ENCODE results near the gene CYP8B1.

The CYP8B1 gene

GRCh38 chr3:42898896-42899675 lies 23.4 kb upstream of the CYP8B1 start:
- TF ChIP-seq CTCF (IDR thresholded peaks at IDR 0.05; ENCODE audit: low read depth, low read length, poor library complexity, severe bottlenecking) (no peak), EZH2phosphoT487 (IDR thresholded peaks at IDR 0.05; ENCODE audit: borderline replicate concordance, low read length) (no peak)
- Histone ChIP-seq H3K36me3 (ENCODE audit: control insufficient read depth, low read length) (no peaks in the 10 kb centered on the region), H3K27me3 (ENCODE audit: control insufficient read depth, low read length) (0 out of 2 replicates have a peak, but pooled peaks cover 3% of the 10 kb centered on the region), H3K27ac (ENCODE audit: low read depth, low read length) (no peak overlapping the region), H3K4me1 (ENCODE audit: control insufficient read depth, low read length) (no peaks in the 10 kb centered on the region), H3F3A (ENCODE audit: control insufficient read depth, insufficient read depth) (no peaks in the 10 kb centered on the region), H3K9me3 (ENCODE audit: control insufficient read depth, insufficient read depth, low read length) (no peaks in the 10 kb centered on the region), H4K20me1 (ENCODE audit: control insufficient read depth, insufficient read depth, low read depth, low read length) (no peaks in the 10 kb centered on the region), H3K9me2 (replicated peaks; ENCODE audit: control insufficient read depth, low read length) (no peaks in the 10 kb centered on the region), H3K4me3 (ENCODE audit: low read length) (no peak overlapping the region), H3K4me2 (ENCODE audit: low read length) (no peak overlapping the region), H3K79me2 (ENCODE audit: control insufficient read depth, low read length) (no peaks in the 10 kb centered on the region)

GRCh38 chr3:42895580-42895868 lies 19.8 kb upstream of the CYP8B1 start:
- TF ChIP-seq CTCF (IDR thresholded peaks at IDR 0.05; ENCODE audit: low read depth, low read length, poor library complexity, severe bottlenecking) (no peak), EZH2phosphoT487 (IDR thresholded peaks at IDR 0.05; ENCODE audit: borderline replicate concordance, low read length) (no peak)
- no peaks in the 10 kb centered on the region for H3K79me2 ChIP-seq (ENCODE audit: control insufficient read depth, low read length)

GRCh38 chr3:42894698-42895579 lies 19.3 kb upstream of the CYP8B1 start:
- Histone ChIP-seq H3K9me2 (replicated peaks; ENCODE audit: control insufficient read depth, low read length) (no peaks in the 10 kb centered on the region), H4K20me1 (ENCODE audit: control insufficient read depth, insufficient read depth, low read depth, low read length) (no peaks in the 10 kb centered on the region), H3K27me3 (ENCODE audit: control insufficient read depth, low read length) (0 out of 2 replicates have a peak, but pooled peaks cover 3% of the 10 kb centered on the region)

More at GRCh38 chr3:42895580-42895868, 19.8 kb upstream of the CYP8B1 start:
- Histone ChIP-seq H3K4me2 (ENCODE audit: low read length) (no peak overlapping the region), H3K27ac (ENCODE audit: low read depth, low read length) (no peak overlapping the region), H3F3A (ENCODE audit: control insufficient read depth, insufficient read depth) (no peaks in the 10 kb centered on the region), H3K4me3 (ENCODE audit: low read length) (no peak overlapping the region), H3K4me1 (ENCODE audit: control insufficient read depth, low read length) (no peaks in the 10 kb centered on the region), H3K27me3 (ENCODE audit: control insufficient read depth, low read length) (0 out of 2 replicates have a peak, but pooled peaks cover 3% of the 10 kb centered on the region), H3K9me3 (ENCODE audit: control insufficient read depth, insufficient read depth, low read length) (no peaks in the 10 kb centered on the region), H3K36me3 (ENCODE audit: control insufficient read depth, low read length) (no peaks in the 10 kb centered on the region), H4K20me1 (ENCODE audit: control insufficient read depth, insufficient read depth, low read depth, low read length) (no peaks in the 10 kb centered on the region), H3K9me2 (replicated peaks; ENCODE audit: control insufficient read depth, low read length) (no peaks in the 10 kb centered on the region)

More at GRCh38 chr3:42894698-42895579, 19.3 kb upstream of the CYP8B1 start:
- H3K79me2 ChIP-seq (ENCODE audit: control insufficient read depth, low read length), result no peaks in the 10 kb centered on the region
- no peaks in the 10 kb centered on the region for H3K4me1 ChIP-seq (ENCODE audit: control insufficient read depth, low read length)
- no peak overlapping the region for H3K4me3 ChIP-seq (ENCODE audit: low read length)
- H3K36me3 ChIP-seq (ENCODE audit: control insufficient read depth, low read length), result no peaks in the 10 kb centered on the region
- no peak overlapping the region for H3K4me2 ChIP-seq (ENCODE audit: low read length)
- TF ChIP-seq CTCF (IDR thresholded peaks at IDR 0.05; ENCODE audit: low read depth, low read length, poor library complexity, severe bottlenecking), result no peak
- no peak for TF ChIP-seq EZH2phosphoT487 (IDR thresholded peaks at IDR 0.05; ENCODE audit: borderline replicate concordance, low read length)
- H3F3A ChIP-seq (ENCODE audit: control insufficient read depth, insufficient read depth), result no peaks in the 10 kb centered on the region
- no peaks in the 10 kb centered on the region for H3K9me3 ChIP-seq (ENCODE audit: control insufficient read depth, insufficient read depth, low read length)
- H3K27ac ChIP-seq (ENCODE audit: low read depth, low read length), result no peak overlapping the region

Data from DOHH2 (cell line).